CD4-positive, alpha-beta T cell treated with Interleukin-15 for 4 hours (primary cell): ENCODE measurements around the gene MOV10.
A peak's percentile ranks its signal among the peaks of the same experiment; 100 is the strongest.

Experiments used
- DNase-seq: peaks from one replicate; pipeline ENCODE4 v3.0.0-alpha.2; 2020; ENCODE audit warnings: low spot score

MOV10 gene

DNA sequence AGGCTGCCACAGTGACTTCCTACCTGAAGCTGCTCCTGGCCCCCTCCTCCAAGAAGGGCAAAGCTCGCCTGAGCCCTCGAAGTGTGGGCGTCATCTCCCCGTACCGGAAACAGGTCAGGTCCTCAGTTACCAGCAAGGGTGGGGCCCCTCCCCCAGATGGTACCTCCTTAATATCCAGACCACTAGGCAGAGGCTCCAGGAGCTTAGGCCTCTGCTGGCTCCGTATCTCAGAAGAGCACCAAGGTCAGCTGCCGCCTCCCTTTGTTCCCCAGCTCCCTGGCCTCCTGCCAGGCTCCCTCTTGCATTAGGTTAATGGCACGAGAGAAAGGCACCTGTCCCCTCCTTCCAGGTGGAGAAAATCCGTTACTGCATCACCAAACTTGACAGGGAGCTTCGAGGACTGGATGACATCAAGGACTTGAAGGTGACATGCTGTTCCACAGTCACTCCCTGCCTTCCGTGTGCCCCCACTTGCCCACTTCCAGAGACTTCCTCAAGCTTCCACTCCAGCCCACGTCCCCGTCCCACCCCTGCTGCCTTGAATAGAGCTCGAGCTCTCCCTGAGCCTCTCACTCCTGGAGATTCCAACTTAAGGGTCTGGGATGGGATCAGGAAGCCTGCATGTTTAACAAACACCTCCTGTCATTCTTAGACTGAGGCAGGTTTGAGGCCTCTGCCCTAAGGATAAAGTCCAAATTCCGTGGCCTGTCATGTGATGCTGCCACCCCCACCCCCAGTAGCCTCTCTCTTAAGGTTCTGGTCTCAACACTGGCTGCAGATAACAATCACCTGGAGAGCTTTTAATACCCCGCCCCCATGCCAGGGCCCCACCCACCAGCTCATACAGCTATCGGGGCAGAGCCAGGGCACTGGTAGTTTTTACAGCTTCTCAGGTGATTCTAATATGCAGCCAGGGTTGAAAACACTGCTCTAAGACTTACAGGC lies 24.2 kb downstream of the MOV10 start:
- no peak for DNase-seq

DNA sequence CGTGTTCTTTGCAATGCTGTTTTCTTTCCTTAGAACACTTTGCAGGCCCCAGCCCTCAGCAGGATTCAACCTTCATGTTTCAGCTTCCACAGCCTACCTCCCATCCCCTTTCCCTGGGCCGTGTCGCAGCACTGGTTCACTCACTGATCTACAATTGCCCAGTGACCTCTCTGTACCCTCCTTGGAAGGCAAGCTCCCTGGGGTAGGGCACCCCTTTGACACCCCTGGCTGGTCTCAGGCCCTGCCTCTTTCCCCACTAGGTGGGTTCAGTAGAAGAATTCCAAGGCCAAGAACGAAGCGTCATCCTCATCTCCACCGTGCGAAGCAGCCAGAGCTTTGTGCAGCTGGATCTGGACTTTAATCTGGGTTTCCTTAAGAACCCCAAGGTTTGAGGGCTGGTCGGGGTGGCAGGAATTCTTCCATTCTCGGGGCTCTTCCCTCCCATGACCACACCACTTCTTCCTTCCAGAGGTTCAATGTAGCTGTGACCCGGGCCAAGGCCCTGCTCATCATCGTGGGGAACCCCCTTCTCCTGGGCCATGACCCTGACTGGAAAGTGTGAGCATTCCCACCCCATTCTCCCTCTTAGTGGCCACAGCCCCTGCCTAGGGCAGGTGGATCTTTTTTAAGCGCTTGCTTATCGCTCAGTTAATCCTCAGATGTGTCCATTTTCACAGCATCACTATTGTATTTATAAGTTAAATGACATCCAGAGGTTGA lies 25.1 kb downstream of the MOV10 start:
- DNase-seq: no peak

DNA sequence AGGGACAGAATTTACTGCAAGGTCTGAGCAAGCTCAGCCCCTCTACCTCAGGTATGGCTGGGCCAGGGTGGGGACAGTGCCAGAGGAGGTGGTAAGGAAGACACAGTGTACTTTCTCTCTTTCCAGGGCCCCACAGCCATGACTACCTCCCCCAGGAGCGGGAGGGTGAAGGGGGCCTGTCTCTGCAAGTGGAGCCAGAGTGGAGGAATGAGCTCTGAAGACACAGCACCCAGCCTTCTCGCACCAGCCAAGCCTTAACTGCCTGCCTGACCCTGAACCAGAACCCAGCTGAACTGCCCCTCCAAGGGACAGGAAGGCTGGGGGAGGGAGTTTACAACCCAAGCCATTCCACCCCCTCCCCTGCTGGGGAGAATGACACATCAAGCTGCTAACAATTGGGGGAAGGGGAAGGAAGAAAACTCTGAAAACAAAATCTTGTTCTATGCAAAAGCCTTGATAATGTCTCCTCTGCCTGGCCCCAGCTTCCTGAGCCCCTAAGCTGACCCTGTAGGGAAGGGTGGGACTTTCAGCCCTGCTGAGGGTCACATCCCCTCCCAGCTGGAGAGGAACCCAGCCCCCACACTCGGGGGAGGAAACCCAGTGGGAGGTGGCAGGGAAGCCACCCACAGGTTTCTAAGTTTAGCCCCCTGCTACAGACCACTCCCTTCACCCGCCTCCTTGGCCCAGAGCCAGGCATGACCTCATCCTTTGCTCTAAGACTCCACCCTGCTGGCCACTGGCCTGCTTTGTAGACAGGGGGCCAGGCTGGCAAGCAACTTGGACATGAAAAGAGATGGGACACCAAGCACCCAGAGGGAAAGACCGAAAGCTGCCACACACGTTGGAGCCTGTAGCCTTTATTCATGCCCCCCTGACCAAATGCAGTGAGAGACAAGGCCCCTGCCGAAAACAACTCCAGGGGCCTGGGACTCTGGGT lies 26.1 kb downstream of the MOV10 start:
- DNase-seq: peak; percentile 70

DNA sequence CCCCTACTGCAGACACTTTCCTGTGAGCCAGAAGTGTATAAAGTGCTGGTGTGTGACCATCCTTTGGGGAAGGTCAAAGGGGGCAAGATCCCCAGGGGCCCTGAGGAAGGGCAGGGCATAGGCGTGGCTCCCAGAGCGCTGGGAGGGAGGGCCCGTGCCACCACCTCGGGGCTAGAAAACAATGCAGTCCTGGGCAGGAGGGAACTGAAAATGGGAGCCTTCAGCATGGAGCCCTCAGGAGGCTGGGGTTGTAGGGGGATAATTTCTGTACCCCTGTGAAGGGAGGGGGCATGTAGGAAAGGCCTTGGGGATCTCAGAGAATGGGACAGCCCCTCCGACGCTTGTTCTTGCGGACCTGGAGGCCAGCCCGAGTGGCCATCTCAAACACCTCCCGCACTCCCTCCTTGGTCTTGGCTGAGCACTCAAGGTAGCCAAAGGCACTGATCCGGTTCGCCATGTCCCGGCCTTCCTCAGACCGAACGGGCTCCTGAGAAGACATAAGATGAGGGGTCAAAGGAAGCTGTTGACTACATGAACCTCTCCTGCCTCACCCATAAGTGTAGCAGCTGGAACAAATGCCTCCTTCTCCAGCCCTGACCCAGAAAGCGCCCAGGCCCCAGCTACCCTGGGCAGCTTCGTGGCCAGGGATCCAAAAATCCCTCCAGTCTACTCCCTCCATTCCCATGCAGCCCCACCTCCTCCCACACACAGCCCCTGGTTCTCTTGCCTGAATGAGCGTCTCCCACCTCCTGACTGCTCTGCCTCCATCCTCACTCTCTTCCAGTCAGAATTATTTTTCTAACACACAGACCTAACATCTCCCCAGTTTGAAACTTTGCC lies 27.0 kb downstream of the MOV10 start:
- DNase-seq: no peak

DNA sequence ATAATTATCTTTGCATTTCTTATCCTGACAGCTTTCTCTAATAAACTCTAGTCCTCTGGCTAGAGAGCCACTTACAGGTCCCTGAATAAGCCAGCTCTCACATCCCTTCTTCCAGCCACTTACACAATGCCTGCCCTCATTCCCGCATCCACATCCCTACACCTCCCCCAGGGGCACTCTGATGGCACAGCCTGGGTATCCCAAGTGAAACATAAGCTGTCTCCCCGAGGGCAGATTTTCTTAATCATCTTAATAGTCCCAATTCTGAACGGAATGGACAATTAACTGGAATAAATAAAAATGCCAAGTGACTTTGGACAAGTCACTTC lies 27.6 kb downstream of the MOV10 start:
- no peak for DNase-seq

DNA sequence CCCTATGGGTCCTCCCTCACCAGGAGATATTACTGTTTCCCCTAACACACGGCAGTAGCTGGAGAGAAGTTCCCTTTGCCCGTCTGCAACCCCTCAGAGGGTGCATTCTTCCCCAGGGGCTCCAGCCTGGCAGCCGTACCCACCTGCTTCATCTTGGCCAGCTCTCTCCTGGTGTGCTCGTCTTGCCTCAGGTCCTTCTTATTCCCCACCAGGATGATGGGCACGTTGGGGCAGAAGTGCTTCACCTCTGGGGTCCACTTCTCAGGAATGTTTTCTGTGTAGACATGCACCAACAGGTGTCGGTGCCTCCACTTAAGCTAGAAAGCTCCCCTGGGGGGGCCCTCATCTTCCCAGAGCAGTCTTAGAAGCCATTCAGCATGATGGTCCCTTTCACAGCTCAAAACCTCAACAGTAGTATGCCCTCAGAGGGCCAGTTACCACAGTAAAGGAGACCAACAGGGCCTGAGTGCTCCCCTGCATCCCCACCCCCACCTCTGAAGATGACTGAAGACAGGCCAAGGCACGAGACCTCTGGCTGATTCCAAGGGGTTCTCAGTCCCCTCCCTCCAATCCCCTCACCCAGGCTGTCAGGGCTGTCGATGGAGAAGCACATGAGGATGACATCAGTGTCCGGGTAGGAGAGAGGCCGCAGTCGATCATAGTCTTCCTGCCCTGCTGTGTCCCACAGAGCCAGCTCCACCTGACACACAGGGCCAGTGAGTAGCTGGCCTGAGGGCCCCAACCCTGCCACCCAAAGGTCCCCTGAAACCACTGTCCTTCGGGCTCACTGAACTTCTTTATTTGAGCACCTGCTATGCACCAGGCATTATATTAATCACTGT lies 28.2 kb downstream of the MOV10 start:
- no peak for DNase-seq

DNA sequence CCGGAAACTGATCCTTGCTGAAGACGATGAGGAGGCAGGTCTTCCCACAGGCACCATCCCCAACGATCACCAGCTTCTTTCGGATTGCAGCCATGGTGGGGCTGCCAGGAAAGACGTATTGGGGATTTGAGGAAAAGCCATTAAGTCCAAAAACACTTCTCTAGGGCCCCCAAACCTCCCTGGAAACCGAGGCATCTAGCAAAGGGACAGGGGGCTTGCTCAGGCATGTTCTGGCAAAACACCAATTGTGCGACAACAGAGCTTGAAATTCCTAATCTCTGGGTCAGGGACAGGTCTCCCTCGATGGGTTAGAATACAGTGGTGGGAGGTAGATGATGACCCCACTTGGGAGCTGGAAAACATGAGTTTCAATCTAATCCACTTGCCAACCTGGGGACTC lies 29.2 kb downstream of the MOV10 start:
- DNase-seq: no peak

DNA sequence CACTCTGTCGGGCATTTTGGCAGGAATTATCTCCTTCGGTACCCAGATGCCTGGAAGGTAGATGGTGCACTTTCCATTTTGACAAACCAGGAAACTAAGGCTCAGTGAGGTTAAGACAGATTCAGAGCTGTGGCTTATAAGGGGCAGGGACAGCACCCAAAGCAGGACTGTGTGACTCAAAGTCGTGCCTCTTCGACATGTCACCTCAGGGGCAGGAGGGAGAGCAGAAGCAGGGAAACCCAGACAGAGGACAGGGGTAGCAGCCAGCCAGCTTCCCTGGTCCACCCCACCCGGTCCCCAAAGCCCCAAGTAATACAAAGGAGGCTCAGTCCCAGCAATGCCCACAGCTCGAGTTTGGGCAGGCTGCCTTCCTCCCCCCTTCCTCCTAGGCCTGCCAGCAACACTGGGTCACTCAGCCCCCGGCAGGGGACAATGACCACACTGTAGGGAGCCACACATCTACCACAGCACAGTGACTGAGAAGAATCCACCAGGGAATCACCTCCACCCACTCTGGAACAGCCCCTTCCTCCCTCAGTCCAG lies 30.0 kb downstream of the MOV10 start:
- DNase-seq: no peak

DNA sequence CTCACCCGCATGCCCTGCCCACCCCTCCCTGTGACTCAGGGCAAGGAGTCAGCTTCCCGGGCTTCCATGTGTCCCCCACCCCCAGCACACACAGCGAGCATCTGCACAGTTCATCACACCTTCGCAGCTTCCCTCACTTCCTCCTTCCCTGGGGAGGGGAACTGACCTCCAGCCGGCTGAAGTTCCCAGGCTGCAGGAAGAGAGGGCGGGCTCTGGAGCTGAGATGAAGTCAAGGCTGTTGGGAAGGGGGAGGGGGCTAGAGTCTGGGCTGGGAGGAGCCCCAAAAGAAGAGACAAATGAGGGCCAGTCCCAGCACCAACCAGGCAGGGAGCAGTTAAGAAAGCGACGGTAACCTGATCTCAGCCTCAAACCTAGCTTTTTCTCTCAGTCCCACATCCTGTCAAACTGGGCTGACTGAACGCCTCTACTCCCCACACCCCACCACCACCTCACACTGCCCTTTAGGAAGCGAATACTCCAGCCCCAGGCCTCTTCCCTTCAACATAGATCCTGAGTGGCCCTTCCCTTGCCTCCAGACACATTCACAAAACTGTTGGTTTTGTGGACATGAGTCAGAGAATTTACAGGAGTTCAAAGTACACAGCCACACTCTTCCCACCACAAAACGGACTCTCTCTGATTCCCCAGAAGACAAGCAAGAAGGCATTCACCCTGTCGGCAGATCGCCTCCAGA lies 30.6 kb downstream of the MOV10 start:
- DNase-seq: peak; percentile 40

DNA sequence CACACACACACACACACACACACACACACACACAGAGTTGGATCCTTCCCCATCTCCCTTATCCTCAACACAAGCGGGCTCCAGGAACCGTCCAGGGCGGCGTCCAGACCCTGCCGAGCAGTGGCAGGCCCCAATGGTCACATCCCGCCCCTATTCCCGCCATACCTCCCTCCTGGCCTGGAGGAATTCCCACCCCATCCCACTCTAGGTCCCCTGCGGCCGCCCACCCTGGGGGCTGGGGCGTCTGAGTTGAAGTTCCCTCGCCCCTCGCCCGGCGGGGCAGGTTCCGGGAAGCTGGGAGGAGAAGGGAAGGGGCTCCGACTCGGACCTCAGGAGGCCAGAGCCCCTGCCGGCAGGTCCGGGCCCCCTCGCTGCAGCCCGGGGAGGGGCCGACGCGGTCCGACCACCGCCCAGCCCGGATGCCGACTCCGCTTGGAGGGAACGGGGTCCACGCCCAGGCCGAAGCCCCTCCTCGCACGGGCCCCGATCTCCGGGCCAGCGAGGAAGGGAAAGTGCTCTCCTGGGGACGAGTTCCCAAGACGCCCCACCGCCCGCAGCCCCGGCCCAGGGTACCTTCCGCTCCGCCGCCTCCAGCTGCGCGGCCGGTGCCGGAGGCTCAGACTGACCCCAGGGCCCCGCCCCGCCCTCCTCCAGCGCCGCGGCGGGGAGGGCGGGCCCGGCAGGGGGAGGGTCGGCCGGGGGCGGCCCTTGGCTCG lies 32.2 kb downstream of the MOV10 start, which contains the start of gene RHOC:
Gene RHOC (minus strand): TSS at position 623 of the 716 bp plus-strand sequence. CDS start 3,328 bp downstream, outside the sequence.
- DNase-seq: no peak

DNA sequence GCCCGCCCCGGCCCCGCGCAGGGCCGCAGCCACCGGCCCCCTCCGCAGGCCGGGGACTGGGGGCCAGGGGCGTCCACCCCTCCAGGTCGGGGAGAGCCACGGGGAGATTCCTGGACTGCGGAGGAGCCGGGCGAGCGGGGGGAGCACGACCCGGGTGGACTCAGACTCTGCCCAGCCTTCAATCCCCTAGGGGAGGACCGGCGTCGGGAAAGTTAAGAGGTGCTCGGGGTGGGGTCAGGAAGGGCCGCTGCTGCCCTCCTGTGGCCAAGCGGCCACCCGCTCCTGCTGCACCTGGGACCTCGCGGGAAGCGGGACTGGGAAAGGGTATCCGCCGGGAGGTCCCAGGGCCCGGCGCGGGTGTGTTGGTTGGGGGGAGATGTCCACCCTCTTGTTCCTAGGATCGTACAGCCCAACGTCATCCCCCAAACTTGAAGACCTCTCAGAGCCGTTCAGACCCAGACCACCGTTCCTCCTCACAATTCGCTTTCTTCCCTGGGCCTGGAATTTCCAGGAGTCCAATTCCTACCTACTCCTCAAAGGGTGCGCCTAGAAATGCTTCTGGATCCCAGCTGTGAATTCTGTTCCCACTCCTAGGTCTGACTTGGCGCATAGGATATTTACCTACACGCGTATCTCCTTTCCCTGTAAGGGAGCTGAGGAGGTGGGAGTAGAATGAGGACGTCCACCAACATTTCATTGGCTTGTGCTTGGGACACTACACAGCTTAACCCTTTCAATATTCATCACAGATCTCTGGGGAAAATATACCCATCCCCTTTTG lies 33.0 kb downstream of the MOV10 start:
- peak; percentile 62 for DNase-seq

DNA sequence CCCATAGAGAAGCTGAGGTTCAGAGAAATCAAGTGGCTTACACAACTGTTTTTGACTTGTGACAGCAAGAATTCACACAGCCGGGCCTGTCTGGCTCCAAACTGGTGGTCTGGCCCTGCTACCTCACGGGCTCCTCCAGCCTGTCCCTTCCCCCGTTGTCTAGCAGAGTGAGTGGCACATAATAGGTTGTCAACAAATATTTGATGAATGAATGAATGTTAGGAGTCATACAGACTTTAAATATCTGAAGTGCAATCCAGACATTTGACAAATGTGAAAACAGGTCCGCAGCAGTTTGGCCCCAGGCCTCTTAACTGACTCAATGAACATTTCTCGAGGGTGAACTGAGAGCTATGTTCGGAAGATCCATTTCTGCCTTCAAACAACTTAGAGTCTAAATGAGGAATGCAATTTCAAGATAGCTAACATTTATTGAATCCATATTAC lies 33.6 kb downstream of the MOV10 start:
- no peak for DNase-seq

DNA sequence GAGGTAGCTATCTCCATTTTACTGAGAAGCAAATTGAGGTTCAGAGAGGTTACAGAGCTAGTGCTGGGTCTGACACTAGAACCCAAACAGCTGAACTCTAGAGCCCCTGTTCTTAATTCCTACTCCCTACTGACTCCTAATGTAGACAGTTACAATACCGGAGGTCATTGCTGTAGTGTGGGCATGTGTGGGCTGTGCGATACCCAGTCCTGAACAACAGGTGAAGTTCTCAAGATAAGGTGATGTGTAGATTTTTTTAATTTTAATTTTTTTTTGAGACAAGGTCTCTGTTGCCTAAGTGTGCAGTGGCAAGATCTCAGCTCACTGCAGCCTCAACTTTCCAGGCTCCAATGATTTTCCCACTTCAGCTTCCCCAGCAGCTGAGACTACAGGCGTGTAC lies 34.0 kb downstream of the MOV10 start:
- DNase-seq: no peak

DNA sequence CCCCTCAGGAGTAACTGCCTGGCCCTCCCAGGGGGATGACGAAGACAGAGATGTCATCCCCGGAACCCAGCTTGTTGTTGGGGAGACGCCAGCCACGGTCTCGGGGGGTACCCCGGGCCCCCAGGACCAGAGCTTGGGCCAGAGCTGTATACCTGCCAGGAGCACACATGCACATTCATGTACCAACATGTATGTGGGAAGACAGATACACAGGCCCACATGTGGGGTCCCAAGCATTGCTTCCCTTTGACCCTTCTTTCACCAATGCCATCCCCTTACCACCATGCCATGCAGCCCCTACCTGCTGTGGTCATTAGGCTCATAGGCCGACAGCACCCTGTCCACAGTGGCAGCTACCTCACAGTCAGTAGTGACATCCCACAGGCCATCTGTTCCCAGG lies 35.7 kb downstream of the MOV10 start:
- DNase-seq: no peak

DNA sequence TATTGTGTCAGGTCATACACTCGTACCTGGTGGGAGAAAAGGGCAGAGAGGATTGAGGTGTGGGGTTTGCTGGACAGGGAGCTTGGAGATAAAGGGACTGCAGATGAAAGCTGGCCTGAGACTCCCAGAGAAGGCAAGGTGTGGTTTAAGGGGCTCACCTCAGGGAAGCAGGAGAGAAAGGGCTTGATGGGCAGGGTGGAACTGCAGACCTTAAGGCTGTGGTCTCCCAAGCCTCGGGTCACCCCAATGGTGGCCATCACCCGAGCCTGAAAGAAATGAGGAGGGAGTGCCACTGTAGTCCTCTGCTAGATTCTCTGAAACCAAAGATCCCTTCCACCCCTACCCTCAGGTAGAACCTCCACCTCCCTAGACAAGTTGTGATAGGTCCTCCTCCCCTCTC lies 36.1 kb downstream of the MOV10 start:
- DNase-seq: no peak

DNA sequence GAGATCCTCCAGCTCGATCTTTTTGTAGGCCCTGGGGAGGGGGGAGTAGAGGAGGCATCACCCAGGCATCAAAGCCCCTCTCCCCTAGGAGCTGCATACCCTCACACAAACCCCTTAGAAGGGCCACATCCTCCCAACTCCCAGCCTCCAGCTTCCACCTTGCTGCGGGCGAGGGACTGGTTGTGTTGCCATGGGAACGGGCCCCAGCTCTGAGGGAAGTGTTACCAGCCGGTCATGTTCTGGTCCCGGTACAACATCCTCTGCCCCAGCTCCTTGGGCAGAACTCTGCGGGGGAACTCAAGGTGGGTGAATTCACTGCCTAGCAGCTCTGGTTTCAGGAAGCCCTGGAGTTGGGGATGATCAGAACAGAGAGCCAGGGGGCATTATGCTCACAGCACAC lies 36.6 kb downstream of the MOV10 start:
- DNase-seq: no peak

DNA sequence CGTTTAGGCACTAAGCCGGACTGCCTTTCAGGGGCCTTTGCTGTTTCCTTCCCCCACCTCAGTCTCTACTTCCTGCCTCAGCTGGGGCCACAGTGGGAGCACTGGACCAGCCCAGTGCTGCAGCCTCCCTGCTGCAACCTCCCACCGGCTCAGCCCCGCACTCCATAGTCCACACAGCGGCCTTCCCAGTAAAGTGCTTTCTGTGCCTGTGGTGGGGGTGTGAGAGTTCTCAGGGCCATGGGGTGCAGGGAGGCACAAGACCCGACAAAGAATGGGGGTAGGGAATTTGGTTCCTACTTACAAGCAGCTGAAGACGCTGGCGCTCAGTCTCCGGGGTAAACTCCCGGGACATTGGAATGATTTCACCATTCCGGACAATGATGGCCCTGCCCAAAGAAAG lies 37.2 kb downstream of the MOV10 start:
- no peak for DNase-seq

DNA sequence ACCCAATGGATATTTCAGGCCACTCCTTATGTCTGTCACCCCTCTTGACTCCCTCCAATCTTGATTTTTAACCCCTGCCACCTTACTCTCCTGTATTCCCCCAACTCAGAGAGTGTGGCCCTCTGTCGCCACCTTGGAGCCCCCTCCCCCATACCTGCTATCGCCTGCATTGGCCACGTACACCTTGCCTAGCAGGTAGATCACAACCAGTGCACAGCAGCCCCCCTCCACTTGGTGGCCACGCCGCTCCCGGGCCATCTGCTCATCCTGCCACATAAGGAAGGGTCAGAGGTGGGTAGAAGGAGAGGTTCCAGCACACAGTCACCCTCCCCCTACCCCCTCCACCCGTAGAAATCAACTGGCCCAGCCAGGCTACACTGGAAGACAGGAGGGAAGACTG lies 37.7 kb downstream of the MOV10 start:
- no peak for DNase-seq
